ENCODE results near the gene VPS26A. TPM values are rescaled to one million over a fixed set of nuclear protein-coding genes. Genes with fewer than 3 reads are reported as not detected.
A peak's percentile ranks its signal among the peaks of the same experiment; 100 is the strongest.

VPS26A gene
- total RNA-seq, 4 donors from 2014 or later: 34.1 to 51.5 (median 39.4) TPM

DNA sequence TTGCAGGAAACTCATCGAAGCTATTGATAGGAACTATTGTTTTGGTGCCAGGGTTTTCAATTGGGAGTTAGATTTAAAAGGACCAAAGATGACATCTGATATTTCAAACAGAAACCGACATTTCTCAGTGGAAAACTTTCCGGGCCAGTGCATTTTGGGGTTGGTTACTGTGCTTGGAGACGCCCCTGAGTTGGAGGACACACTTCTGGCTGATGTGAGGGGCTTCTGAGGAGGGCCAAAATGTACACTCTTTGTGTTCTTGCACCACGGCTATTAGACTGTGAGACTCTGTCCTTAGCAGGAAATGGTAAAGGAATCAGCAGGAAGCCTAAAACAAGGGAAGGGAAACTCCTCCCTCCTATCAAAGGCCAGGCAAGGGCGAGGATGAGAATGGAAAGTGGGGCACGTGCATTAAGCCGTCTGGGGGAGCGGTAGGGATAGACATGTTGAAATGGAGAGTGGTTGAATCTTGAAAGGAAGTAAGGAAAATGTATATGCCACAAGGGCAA is 37.9 kb upstream of the VPS26A start:
- H3K36me3 ChIP-seq: no peaks in the 10 kb centered on the region
- H3K27me3 ChIP-seq: no peaks in the 10 kb centered on the region
- H3K27ac ChIP-seq: peak overlapping the region in 3 of 4 donors; percentile 44 to 84 (median 71)
- ATAC-seq: peak; percentile 13
- TF ChIP-seq EP300 (IDR thresholded peaks at IDR 0.05) (no peak), POLR2A (IDR thresholded peaks at IDR 0.05) (no peak), POLR2AphosphoS5 (IDR thresholded peaks at IDR 0.05) (no peak)
- TF ChIP-seq, protein P1, sequence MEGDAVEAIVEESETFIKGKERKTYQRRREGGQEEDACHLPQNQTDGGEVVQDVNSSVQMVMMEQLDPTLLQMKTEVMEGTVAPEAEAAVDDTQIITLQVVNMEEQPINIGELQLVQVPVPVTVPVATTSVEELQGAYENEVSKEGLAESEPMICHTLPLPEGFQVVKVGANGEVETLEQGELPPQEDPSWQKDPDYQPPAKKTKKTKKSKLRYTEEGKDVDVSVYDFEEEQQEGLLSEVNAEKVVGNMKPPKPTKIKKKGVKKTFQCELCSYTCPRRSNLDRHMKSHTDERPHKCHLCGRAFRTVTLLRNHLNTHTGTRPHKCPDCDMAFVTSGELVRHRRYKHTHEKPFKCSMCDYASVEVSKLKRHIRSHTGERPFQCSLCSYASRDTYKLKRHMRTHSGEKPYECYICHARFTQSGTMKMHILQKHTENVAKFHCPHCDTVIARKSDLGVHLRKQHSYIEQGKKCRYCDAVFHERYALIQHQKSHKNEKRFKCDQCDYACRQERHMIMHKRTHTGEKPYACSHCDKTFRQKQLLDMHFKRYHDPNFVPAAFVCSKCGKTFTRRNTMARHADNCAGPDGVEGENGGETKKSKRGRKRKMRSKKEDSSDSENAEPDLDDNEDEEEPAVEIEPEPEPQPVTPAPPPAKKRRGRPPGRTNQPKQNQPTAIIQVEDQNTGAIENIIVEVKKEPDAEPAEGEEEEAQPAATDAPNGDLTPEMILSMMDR (IDR thresholded peaks at IDR 0.05): no peak
- H3K4me1 ChIP-seq: no peaks in the 10 kb centered on the region
- H3K9me3 ChIP-seq: no peaks in the 10 kb centered on the region
- WGBS, 2 donors (ENCODE audit: low coverage in 1 of 2): 46 to 52% methylated on average over 6 to 7 of the region's 9 CpGs
- peak overlapping the region in 1 of 2 donors; percentile 13 for H3K4me3 ChIP-seq

DNA sequence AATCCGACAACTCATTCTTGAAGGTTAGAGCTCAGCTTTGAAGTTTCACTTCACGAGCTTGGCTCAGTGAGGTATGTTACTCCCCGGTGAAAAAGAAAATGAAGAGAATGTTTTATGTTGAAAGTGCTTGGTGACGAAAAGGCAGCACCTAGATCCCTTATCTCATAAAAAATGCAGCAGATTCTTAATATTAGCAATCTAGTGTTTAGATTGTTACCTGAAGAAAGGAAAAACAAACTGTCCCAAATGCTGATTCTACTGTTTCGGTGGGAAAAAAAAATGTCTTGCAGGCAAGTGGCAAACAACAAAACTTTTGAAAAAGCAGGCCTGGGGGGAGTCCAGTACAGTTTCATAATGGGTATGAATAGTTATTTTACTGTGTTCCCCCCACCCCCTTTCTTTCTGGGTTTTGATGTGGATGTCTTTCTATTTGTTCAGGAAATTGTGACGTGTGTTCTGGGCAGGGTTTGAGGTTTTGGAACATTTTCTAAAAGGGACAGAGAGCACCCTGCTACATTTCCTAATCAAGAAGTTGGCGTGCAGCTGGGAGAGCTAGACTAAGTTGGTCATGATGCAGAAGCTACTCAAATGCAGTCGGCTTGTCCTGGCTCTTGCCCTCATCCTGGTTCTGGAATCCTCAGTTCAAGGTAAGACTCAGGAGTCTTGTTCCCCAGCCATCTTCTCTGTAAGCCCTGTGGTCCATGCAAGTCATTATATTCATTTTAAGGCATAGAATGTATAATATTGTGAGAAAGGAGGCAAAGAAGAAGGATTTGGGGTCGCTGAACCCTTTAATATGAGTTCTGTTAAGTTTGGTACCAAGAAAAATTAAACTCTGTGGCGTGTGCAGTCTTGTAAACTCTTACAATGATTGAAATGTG is 36.1 kb upstream of the VPS26A start, which contains the start of gene SRGN:
Gene SRGN (plus strand): TSS at position 514 of the 881 bp plus-strand sequence. CDS start 55 bp downstream, at position 569.
- Histone ChIP-seq H3K36me3 (no peaks in the 10 kb centered on the region), H3K4me3 (peak within 1 kb of the TSS; percentile 41 to 46), H3K27me3 (no peaks in the 10 kb centered on the region), H3K4me1 (peaks cover 0 to under 1% (median 0%) of the 10 kb centered on the region in 3 donors), H3K9me3 (no peaks in the 10 kb centered on the region), H3K27ac (peak within 1 kb of the TSS; percentile 71 to 84 (median 74))
- ATAC-seq: peak; percentile 82
- TF ChIP-seq EP300 (IDR thresholded peaks at IDR 0.05) (no peak), POLR2A (IDR thresholded peaks at IDR 0.05) (peak; percentile 65 to 80), POLR2AphosphoS5 (IDR thresholded peaks at IDR 0.05) (peak; percentile 88)
- TF ChIP-seq, protein P1 (IDR thresholded peaks at IDR 0.05): no peak
- 43 to 45% methylated on average over 5 to 9 of the region's 10 CpGs for WGBS, 2 donors (ENCODE audit: low coverage in 1 of 2)

DNA sequence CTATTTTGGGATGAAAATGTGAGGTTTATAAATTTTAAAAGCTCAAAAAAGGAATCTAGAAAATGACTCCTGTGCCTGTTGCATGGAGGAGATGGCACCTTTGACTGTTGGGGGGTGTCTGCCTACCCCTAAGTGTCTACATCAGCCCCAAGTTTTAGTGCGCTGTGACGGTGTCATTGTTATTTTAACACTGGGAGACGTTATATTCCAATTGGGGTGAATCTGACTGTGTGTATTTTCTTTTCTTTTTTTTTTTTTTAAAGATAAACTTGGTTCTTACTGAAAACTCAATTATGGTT is 35.6 kb upstream of the VPS26A start:
- Histone ChIP-seq H3K9me3 (no peaks in the 10 kb centered on the region), H3K27me3 (no peaks in the 10 kb centered on the region), H3K36me3 (no peaks in the 10 kb centered on the region), H3K27ac (peak overlapping the region; percentile 71 to 84 (median 74)), H3K4me3 (peak overlapping the region; percentile 41 to 46), H3K4me1 (peaks cover 0 to 4% (median 0%) of the 10 kb centered on the region in 3 donors)
- ATAC-seq: no peak
- WGBS, 2 donors (ENCODE audit: low coverage in 1 of 2): 52 to 78% methylated on average over 3 of the region's 3 CpGs
- TF ChIP-seq POLR2AphosphoS5 (IDR thresholded peaks at IDR 0.05) (no peak), EP300 (IDR thresholded peaks at IDR 0.05) (no peak), POLR2A (IDR thresholded peaks at IDR 0.05) (no peak)
- TF ChIP-seq, protein P1 (IDR thresholded peaks at IDR 0.05): no peak

DNA sequence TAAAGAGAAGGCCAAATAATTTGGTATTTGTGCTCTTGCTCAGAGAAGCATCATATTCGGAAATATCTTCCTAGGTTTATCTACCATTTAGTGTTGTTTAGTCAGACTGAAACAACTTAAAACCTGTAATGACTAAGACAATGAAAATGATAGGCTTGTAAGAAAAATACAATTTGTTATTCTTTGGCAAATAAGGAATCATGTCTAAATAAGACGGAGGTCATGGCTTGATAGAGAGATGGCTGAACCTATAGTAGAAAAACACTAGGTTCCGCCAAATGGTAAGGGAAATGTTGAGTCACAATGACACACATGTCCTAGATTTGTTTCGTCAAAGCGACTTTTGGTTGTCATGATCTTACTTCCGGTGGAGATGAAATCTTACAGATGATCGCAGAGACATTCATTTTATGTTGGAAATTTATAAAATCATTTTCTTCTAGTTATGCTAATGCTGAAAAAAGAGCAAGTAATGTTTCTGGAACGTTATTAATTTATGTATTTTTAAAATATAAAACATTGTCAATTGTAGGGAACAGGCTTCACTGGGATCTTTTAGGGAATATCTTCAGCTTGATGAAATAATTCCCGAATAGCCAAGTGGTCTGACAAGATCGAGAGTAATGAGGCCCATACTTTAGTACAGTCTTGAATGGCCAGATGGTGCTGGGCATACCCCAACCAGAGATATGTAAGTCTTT is 35.0 kb upstream of the VPS26A start:
- H3K4me1 ChIP-seq: peaks cover 0 to 4% (median 0%) of the 10 kb centered on the region in 3 donors
- H3K4me3 ChIP-seq: peak overlapping the region; percentile 41 to 46
- no peak for ATAC-seq
- H3K27me3 ChIP-seq: no peaks in the 10 kb centered on the region
- TF ChIP-seq, protein P1 (IDR thresholded peaks at IDR 0.05): no peak
- TF ChIP-seq POLR2A (IDR thresholded peaks at IDR 0.05) (peak; percentile 15 to 18), EP300 (IDR thresholded peaks at IDR 0.05) (no peak), POLR2AphosphoS5 (IDR thresholded peaks at IDR 0.05) (peak; percentile 55)
- H3K36me3 ChIP-seq: no peaks in the 10 kb centered on the region
- no peaks in the 10 kb centered on the region for H3K9me3 ChIP-seq
- H3K27ac ChIP-seq: peak overlapping the region; percentile 71 to 84 (median 74)
- 68 to 76% methylated on average over 10 of the region's 10 CpGs for WGBS, 2 donors (ENCODE audit: low coverage in 1 of 2)
